Cardiac muscle cell (in vitro differentiated cells and primary cell): ENCODE measurements around the gene TGFBR3L. TPM values are rescaled to one million over a fixed set of nuclear protein-coding genes. Genes with fewer than 3 reads are reported as not detected.
"Not testable (repeated sequence)": the region's sequence is repeated elsewhere in the genome, so short reads cannot be mapped to it uniquely, and the experiment has no call there.

Experiments used
- DNase-seq, 2 donors: peaks; one replicate each; pipeline versions ENCODE4 v3.0.0 to v3.0.0-alpha.2; 2010 to 2017; ENCODE audit warnings: low read depth in 1 of 2, low spot score in 1 of 2
- H3K27ac ChIP-seq: fragments of 200-600 bp; sonication (generic); 2 replicates; pipeline ENCODE4 v1.5.1; 2016
- H3K27me3 ChIP-seq: fragments of 200-600 bp; sonication (generic); 2 replicates; pipeline ENCODE4 v1.6.0; 2016; ENCODE audit warnings: control low read depth
- H3K36me3 ChIP-seq: fragments of 200-600 bp; sonication (generic); 2 replicates; pipeline ENCODE4 v1.5.1; 2016; ENCODE audit warnings: control low read depth
- H3K4me1 ChIP-seq: fragments of 200-600 bp; sonication (generic); 2 replicates; pipeline ENCODE4 v1.8.1; 2017; ENCODE audit warnings: low read depth, mild to moderate bottlenecking, mixed run types
- H3K4me3 ChIP-seq: fragments of 200-600 bp; sonication (generic); 2 replicates; pipeline ENCODE4 v1.5.1; 2016; ENCODE audit warnings: mild to moderate bottlenecking
- H3K9me3 ChIP-seq: fragments of 200-600 bp; sonication (generic); 2 replicates; pipeline ENCODE4 v1.5.1; 2017; ENCODE audit warnings: low read depth, mild to moderate bottlenecking, control low read depth
- CTCF ChIP-seq: IDR thresholded peaks from 2 replicates; pipeline ENCODE4 v1.5.1; 2012; ENCODE audit warnings: low read depth, mild to moderate bottlenecking, low read length
- polyA plus RNA-seq: library from polyadenylated mRNA; unstranded; fragments of >200 nt; fragmentation: Nextera tagmentation; extraction: Ambion mirVana; gene quantifications from 2 replicates; pipeline ENCODE4 v1.2.1, GENCODE V29; 2016
- total RNA-seq: library from RNA; depleted of rRNA; stranded (reverse); fragments of >200 nt; gene quantifications from 2 replicates; pipeline ENCODE4 v1.2.3, GENCODE V29; 2016

The TGFBR3L gene
- total and polyA plus RNA-seq, 2 experiments from 2014 or later: 2.6 to 3.2 TPM

- H3K36me3 ChIP-seq: peaks cover 24% of the 10 kb centered on the region
- DNase-seq: peak; percentile 49 to 92
- no peaks in the 10 kb centered on the region for H3K9me3 ChIP-seq
- peak; percentile 56 for TF ChIP-seq CTCF
- H3K27ac ChIP-seq: no peak overlapping the region
- no peaks in the 10 kb centered on the region for H3K27me3 ChIP-seq
- H3K4me3 ChIP-seq: no peak overlapping the region
- peaks cover 4% of the 10 kb centered on the region for H3K4me1 ChIP-seq
Measured at GRCh38 chr19:7928741-7929701, 14.4 kb downstream of the TGFBR3L start.

- not testable (repeated sequence) for H3K4me1 ChIP-seq, H3K27me3 ChIP-seq, H3K4me3 ChIP-seq, DNase-seq, H3K27ac ChIP-seq, H3K9me3 ChIP-seq
- peaks cover 30% of the 10 kb centered on the region for H3K36me3 ChIP-seq
Measured at GRCh38 chr19:7930030-7930429, 15.4 kb downstream of the TGFBR3L start.

- no peak for DNase-seq
- Histone ChIP-seq H3K9me3 (no peaks in the 10 kb centered on the region), H3K27ac (no peak overlapping the region), H3K4me3 (no peak overlapping the region), H3K4me1 (peaks cover 4% of the 10 kb centered on the region), H3K27me3 (no peaks in the 10 kb centered on the region), H3K36me3 (peaks cover 35% of the 10 kb centered on the region)
- no peak for TF ChIP-seq CTCF
Measured at GRCh38 chr19:7930765-7931164, 16.1 kb downstream of the TGFBR3L start.

GRCh38 chr19:7931221-7932061, 16.8 kb downstream of the TGFBR3L start:
- no peaks in the 10 kb centered on the region for H3K27me3 ChIP-seq
- peaks cover 1% of the 10 kb centered on the region for H3K4me1 ChIP-seq
- TF ChIP-seq CTCF: no peak
- H3K27ac ChIP-seq: no peak overlapping the region
- peaks cover 41% of the 10 kb centered on the region for H3K36me3 ChIP-seq
- H3K4me3 ChIP-seq: no peak overlapping the region
- H3K9me3 ChIP-seq: no peaks in the 10 kb centered on the region
- no peak for DNase-seq

- no peaks in the 10 kb centered on the region for H3K9me3 ChIP-seq
- no peak overlapping the region for H3K27ac ChIP-seq
- peaks cover 51% of the 10 kb centered on the region for H3K36me3 ChIP-seq
- H3K27me3 ChIP-seq: no peaks in the 10 kb centered on the region
- H3K4me3 ChIP-seq: no peak overlapping the region
- no peaks in the 10 kb centered on the region for H3K4me1 ChIP-seq
- no peak for TF ChIP-seq CTCF
- no peak for DNase-seq
Measured at GRCh38 chr19:7932276-7932929, 17.8 kb downstream of the TGFBR3L start.
